GM18868 (cell line): ENCODE results near the gene C16orf82.

Experiments used
- ATAC-seq: cut with Tn5 transposase; IDR thresholded peaks from one replicate; pipeline ENCODE4 v1.9.1; 2021; ENCODE audit warnings: mild to moderate bottlenecking, moderate library complexity; ENCODE audit not compliant: unreplicated experiment

C16orf82 gene

DNA sequence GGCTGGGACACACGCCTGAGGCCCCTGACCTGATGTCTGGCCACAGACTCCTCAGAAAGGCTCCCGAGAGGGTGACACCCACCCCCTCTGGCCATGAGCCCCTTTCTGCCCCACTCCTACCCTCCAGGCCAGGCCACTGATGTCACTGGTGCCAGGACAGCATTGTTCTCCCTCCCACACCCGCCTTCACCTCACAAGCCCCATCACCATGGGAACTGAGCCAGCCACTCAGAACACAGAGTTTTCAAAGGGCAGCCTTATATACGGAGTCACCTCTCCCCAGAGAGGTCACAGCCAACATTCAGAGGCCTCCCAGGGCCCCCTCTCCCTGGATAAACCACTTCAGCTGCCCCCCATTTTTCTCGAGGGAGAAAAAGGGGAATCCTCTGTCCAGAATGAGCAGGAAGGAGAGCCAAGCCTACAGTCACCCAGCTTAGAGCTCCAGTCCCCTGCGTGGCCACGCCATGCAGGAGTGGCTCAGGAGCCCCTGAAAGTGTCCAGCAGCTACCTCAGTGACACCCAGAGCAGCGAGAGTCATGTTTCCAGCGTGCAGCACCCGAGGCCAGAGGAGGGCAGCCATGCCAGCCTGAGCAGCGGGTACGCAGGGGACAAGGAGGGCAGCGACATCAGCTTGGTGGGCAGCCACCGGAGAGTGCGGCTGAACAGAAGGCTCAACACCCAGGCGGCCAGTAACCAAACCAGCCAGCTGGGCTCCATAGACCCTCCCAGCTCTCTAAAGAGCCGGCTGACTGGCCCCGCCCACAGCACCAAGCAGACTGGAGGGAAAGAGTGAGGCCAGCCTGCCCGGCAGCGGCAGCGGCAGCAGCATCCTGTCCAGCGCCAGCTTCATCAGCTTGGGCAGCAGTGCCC lies at the start of gene C16orf82:
TSS of gene C16orf82 (plus strand) at position 260 of the 870 bp plus-strand sequence.
- ATAC-seq, result no peak

DNA sequence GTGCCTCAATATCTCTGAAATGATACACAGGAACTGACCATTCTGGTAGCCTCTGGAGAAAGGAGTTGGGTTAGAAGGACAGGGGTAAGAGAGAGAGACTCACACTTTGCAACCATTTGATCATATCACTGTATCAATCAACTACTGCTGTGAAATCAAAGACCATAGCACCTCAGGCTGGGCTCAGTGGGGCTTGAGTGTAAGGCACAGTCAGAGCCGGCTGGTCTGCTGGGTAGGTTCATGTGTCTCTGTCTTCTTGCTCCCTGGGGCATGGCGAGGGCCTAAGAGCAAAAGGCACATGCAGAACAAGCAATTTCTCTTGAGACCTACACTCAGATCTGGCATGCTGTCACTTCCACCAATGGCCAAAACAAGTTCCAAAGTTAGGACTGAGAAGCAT lies 46.7 kb upstream of the C16orf82 start:
- no peak for ATAC-seq

DNA sequence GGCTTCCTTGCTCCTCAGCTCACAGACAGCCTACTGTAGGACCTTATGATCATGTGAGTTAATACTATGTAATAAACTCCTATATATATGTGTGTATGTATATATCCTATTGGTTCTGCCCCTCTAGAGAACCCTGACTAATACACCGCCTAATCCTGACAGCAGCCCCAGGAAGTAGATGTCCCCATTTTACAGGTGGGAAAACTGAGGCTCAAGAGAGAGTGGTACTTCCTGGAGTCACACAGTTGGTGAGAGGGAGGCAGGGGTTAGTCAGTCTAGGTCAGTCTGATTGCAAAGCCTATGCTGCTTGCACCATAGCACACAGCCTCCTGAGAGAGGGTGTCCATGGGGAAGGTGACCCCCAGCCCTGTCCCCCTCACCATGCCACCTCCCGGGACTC lies 42.7 kb upstream of the C16orf82 start:
- no peak for ATAC-seq

DNA sequence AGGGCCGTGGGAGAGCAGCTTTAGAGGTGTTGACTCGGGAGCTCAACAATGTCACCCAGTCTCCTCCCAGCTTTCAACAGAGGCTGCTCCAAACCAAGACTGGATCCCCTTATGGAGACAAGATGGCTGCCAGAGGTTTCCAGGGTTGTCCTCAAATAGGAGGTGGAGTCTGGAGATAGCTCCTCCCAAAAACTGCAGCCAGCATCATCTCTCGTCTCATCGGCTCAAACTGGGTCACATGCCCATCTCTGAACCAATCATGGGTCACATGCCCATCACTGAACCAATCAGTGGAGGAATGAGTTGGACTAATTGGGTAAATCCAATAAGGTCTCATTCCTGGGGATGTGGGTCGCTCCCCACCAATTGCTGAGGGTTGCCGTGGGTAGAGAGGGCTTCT lies 41.1 kb upstream of the C16orf82 start:
- no peak for ATAC-seq

DNA sequence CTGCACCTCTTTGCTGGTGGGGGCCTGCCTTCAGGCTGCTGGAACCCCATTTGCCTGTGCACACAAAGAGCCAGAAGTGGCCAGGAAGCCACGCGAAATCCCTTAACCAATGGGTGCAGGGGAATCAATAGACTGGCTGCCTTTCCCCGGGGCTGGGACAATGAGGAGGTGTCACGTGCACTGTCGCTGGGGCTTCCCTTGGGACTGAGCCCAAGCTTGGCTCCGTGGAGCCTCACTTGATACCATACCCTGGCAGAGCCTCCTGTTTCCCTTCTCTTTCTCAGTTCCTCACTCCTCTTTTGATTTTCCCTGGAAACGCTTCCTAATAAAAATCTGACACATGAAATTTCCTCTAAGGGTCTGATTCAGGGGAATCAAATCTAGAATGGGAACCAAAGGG lies 38.8 kb upstream of the C16orf82 start:
- ATAC-seq, result no peak

DNA sequence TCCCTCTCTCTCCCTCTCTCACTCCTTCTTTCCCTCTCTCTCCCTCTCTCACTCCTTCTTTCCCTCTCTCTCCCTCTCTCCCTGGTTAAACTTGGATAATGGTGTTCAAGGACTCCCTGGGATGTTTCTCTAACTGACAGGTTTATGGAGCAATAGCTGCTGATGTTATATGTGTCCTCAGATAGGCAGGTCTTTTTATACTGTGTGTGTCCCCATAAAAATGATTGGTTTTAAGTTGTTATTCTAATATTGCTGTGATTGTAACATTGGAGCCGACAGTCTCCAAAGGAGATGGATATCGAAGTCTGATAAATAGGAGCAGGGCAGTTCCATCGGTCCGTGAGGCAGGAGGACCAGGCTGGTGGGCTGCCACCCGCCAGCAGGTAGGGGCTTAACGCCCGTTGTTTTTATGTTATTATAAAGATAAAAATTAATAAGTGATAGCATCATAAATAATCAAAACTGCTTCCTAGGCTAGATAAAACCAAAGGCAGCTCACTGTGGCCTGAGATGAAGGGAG lies 38.1 kb upstream of the C16orf82 start:
- no peak for ATAC-seq

DNA sequence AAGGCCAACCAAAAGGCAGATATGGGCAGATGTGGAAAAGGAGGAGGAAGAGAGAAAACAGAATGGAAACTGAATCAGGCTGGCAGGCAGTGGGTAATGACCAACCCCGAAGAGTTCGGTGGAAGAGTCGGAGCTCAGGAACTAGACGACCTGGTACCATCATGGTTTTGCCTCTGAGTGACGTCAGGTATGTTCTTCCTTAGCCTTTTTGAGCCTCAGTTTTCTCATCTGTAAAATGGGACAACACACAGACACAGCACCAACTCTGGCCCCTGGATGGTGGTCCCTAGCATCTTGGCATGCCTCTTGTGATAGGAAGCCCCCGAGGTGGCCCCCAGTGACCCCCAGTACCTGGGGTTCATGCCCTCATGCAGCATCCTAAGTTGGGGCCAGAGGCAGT lies 37.2 kb upstream of the C16orf82 start:
- no peak for ATAC-seq

DNA sequence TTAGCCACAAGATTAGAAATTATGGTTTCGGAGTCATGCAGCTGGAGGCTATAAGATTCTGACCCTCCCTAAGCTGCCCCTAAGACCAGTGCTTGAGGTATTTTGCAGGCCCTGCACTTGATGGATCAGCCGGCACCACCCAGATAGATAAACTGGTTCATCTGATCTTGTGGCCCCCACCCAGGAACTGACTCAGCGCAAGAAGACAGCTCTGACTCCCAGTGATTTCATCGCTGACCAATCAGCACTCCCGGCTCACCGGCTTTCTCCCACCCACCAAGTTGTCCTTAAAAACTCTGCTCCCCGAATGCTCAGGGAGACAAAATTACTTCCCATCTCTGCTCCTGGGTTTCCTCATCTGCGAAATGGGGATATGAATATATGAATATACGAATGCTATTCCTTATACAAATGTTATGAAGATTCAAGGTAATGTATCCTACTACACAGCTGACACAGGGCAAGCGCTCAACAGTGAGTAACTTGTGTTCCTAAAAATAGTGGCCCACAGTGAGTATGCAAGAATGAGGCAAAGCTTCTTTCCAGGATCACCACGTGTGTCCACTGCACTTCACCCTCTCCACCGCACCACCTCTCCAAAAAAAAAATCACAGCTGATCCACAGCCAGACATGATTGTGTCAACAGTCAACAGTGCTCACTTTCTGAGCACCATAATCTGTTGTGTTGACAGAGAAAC lies 33.3 kb upstream of the C16orf82 start:
- ATAC-seq, result no peak

DNA sequence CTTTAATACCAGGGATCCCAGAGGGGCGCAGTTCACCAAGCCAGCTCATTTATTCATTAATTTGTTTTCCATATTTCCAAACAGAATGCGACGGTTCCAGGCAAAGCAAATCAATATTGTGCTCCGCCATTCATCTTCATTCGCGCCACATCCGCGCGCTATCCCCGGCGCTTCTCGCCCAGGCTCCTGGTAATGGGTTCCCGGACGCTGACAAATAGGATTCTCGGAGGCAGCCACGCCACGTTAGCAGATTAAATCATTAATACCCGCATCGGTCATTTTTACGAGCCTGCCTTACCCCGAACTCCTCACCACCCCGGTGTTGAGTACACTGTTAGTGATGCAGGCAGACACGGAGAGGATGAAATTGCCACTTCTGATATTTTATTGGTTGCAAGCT lies 26.0 kb upstream of the C16orf82 start:
- ATAC-seq, result no peak

DNA sequence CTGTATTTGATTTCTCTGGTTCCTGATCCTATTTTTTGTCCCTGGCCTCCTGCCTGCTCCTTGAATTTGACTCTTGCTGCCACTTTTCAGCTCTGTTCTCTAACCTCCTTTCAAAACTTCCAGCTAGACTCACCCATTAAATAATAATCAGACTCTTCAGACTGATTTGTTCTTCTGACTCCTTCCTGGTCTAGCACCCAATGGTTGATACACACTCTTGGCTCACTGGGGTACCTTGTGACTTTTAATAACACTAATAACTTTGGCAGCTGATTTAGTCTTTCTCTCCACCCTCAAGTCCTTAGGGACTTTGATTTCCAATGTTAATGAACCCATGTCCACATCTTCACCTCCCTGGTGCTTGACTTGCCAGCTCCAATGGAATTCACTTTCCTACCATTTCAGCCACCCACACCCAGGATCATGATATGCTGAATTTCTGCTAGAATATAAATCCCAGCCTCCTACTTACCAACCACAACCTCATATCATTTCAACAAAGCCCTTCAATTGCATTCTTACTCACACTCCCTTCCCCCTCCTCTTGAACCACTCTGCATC lies 19.7 kb upstream of the C16orf82 start:
- no peak for ATAC-seq

DNA sequence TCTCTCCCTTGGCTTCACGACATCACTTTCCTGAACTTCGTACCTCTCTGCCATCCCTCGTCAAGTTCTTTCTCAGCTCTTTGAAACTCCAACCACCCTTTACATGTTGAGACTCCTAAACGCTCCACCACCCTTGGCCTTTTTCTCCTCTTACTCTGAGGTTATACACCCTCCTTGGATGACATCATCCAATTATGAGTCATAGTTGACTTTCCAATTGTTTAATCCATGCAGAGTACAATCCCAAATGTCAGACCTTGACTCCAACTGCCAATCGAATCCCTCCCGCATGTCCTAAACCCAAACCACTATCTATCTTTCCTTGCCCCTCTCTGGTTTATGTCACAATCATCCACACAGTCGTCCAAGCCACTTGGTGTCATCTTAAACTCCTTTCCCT lies 18.4 kb upstream of the C16orf82 start:
- ATAC-seq, result no peak

DNA sequence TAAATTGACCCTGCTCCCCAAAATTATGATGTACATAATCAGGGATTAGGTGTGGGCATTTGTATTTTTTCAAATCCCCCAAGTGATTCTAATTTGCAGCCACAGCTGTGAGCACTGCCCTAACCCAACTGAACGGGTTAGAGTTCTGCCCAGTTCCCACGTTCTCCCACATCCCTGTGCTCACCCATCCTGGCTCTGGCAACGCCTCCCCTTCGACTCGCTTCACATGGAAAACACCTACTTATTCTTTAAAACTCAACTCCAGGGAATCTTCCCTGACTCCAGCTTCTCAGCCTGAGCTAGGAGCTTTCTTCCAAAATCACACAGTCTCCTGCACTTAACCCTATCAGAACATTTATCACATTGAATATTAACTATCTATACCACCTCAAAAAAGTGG lies 17.6 kb upstream of the C16orf82 start:
- no peak for ATAC-seq

DNA sequence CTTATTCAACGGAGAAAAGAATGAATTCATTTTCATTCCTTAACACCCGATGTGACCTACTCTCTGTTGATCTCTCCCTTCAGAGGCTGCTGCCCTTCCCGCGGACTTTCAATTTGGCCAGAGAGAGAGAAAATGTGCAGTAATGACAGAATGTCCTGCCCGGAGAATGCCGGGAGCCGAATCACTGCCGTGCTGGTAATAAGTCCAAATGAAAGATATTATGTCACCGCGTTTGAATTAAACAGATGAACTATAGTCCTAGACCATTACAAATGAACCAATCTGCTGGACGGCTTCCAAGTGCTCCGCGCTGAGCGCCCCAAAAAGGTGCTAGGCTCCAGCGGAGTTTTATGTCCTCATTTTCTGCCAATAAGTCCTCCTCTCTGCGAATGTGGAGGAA lies 14.7 kb upstream of the C16orf82 start:
- no peak for ATAC-seq

DNA sequence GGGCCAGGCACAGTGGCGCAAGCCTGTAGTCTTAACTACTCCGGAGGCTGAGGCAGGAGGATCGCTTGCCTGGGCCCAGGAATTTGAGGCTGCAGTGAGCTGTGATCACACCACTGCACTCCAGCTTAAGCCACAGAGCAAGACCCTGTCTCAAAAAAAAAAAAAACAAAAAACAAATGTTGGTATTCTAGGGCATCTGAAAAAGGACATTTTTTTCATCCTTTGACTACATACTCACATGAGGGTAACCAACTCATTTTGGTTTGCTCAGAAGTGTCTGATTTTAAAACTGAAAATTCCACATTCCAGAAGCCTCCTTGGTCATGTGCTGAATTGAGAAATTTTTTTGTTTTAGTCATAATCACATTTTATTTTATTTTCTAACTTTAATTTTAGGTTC lies 12.7 kb upstream of the C16orf82 start:
- no peak for ATAC-seq

DNA sequence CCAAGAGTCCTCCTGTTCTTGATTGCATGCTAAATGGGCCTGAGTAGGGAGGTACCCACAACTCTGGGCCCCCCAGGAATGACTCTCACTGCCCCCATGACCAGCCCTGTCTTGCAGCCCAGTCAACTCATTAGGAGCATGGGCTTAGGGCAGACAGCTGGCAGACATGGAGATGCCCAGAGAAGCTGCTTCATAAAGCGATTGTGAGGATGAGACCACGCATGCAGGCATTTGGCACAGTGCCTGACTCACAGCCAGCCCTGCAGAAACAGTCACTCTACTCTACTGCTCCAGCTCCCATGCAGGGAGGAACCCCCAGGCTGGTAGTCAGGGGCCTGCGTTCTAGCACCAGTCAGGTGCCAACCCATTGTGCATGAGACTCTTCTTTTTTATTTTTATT lies 8.4 kb upstream of the C16orf82 start:
- ATAC-seq, result no peak

DNA sequence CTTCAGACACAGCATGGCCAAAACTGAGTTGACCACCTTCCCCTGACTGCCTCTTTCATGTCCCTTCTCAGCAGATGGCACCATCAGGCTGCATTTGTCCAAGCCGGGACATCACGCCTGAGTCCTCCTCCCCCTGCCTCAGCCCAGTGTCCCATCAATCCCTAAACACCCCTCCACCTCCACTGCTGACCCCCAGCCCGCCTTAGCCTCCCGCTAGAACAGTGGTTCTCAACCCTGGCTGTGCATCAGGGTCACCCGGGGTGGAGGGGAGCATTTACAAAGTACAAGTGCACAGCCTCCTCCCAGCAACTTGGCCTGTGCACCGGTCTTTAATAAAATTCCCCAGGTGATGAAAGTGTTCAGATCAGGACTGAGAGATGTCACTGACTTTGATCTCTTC lies 4.0 kb downstream of the C16orf82 start:
- no peak for ATAC-seq

DNA sequence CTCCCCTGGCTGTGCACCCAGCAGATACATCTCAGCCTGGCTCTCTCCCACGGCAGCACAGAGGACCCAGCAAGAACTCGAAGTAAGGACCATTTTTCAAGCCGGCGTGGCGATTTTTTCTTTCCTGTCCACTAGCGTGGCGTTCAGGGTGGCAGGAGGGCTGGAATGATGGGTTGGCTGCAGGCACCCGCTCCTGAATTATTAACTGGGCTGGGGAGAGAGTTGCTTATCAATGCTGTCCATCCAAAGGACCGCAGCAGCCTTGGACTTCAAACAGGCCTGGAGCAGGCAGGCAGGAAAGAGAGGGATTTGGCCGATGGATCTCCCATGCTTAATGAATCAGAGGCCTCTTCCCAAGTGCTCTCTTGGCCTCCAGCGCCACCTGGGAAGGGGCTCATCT lies 7.0 kb downstream of the C16orf82 start:
- ATAC-seq, result no peak

DNA sequence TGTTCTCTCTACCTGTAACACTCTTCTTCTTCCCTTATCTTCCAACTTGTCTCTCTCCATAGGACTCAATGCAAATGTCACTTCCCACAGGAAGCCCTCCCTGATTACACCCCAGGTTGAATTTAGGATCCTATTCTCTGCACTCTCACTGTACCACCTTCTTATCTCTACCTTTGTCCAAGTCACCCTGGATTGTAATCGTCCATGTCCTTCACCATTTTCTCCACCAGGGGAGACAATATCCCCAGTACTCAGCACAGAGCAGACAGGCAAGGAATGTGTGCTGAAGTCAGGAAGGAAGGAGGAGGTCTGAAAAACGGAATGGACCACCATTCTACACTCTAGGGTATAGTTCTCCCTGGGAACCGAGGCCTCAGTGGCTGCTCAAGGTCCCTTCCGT lies 14.2 kb downstream of the C16orf82 start:
- ATAC-seq, result no peak

DNA sequence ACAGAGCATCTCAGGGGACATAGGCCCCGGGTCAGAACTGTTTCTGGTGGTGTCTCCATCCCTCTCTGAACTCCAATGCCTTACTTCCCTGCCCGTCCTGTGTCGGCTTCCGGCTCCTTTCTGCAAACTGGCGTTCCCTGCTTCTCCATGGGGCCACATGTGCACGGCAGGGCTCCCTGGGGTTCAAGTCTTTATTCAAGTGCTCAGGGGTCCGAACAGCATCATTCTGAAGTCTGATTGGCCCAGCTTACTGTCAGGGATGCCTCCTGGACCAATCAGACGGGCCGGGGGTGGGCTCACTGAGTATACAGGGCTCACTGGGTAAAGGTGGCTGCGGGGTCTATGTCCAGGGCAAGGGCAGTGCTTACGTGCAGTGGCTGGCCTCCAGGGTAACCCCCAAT lies 17.1 kb downstream of the C16orf82 start:
- no peak for ATAC-seq

DNA sequence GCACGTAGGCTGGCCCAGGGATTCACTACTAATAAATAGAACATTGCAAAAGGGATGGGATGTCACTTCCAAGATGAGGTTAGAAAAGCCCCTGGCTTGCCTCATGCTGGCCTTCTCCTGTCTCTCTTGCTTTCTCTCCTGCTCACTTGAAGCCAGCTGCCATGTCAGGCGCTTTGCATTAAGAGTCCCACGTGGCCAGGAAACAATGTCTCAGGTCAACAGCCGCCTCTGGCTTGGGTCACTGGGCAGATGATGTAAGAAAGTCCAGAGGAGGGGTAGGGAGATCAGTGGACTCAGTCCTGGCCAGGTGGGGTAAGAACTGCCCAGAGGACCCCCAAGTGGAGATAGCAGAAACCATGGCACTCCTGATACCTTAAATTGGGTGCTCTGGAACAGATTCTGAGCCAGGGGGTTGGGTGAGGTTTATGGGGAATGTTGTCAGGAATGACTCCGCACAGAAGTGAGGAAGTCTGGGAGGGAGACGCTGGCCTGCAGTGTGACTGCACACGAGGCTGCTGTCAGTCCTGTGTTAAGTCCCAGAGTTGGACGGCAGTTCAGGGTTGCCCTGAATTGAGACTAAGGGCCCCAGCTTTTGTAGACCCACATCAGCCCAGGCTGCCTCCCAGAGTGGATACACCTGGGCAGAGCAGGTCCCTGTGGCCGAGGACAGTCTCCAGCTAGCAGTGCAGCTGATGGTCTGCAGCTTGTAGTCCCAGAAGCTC lies 17.7 kb downstream of the C16orf82 start:
- no peak for ATAC-seq

DNA sequence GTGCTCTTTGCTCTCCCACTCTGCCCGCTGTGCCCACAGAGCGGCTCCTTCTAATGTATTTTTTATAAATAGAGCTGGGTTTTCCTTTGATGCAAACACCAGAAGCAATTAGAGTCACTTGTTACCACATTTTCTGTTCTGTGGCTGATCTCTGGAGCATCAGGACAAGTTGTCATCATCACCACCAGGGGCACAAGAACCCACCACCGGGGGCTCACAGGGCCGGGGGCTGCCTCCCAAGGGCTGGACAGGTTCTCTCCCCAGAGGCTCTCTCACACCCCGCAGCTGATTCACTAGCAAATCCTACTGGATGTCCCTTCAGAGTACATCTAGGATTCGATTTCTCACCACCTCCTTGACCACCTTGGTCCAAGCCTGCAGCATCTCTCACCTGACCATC lies 18.5 kb downstream of the C16orf82 start:
- ATAC-seq, result no peak
